Measurements from ENCODE around the gene UROC1.

GRCh38 chr3:126473292-126474168 lies 44.0 kb downstream of the UROC1 start:
- TF ChIP-seq GATA2 (IDR thresholded peaks at IDR 0.05; ENCODE audit: low read depth, low read length) (no peak), GATA3 (IDR thresholded peaks at IDR 0.05; ENCODE audit: low read depth, low read length) (no peak)
